Testis (tissue), 3 donors: Measurements from ENCODE around the gene PLAGL1. TPM values are rescaled to one million over a fixed set of nuclear protein-coding genes. Genes with fewer than 3 reads are reported as not detected.

Experiments
- DNase-seq: peaks from one replicate; pipeline ENCODE4 v3.0.0-alpha.2; 2019
- H3K27ac ChIP-seq, 2 donors: fragments of 200-600 bp; sonication (generic); one replicate each; pipeline ENCODE4 v1.5.1; 2019
- H3K27me3 ChIP-seq: fragments of 200-600 bp; sonication (generic); one replicate; pipeline ENCODE4 v1.5.1; 2019
- H3K36me3 ChIP-seq: fragments of 200-600 bp; sonication (generic); one replicate; pipeline ENCODE4 v1.5.1; 2017; ENCODE audit warnings: low read depth; ENCODE audit errors: missing control alignments
- H3K4me1 ChIP-seq: fragments of 200-600 bp; sonication (generic); one replicate; pipeline ENCODE4 v1.5.1; 2019
- H3K4me3 ChIP-seq, 2 donors: fragments of 200-600 bp; sonication (generic); one replicate each; pipeline ENCODE4 v1.5.1; 2017 to 2019
- H3K9me3 ChIP-seq: fragments of 200-600 bp; sonication (generic); one replicate; pipeline ENCODE4 v1.5.1; 2017
- POLR2A ChIP-seq: fragments of 450-650 bp; IDR thresholded peaks from one replicate; pipeline ENCODE4 v1.6.1; 2017; ENCODE audit warnings: antibody characterized with exemption, mild to moderate bottlenecking, moderate library complexity
- WGBS, 2 donors: methylation state at CpG; one replicate each; pipeline ENCODE4 v1.1.5; 2018; 5-methylcytosine and 5-hydroxymethylcytosine counted together
- intact Hi-C: fragments of 100-400 bp; cut with DNase I; formaldehyde crosslinking; loops from one replicate; pipeline ENCODE4 v1.15.1; 2023; ENCODE audit warnings: low total_unique reads
- polyA plus RNA-seq: library from polyadenylated mRNA; stranded (reverse); fragments of 350-450 nt; fragmentation: Illumina TruSeq; extraction: RNeasy Lipid Tissue Mini Kit (QIAGEN cat#74804); gene quantifications from one replicate; pipeline ENCODE4 v1.2.3, GENCODE V29; 2014; ENCODE audit warnings: low read depth, low replicate concordance; ENCODE audit not compliant: insufficient read depth
- total RNA-seq, 2 donors: library from RNA; depleted of rRNA; stranded (reverse); fragments of >200 nt; gene quantifications; one replicate each; pipeline ENCODE4 v1.2.3, GENCODE V29; 2016
- TF ChIP-seq, protein P1 (sequence below), 3 experiments: fragments of 450-650 bp in 2 of 3; fragments of 200-600 bp in 1 of 3; sonication (generic) in 1 of 3; IDR thresholded peaks; one replicate each; pipeline ENCODE4 v1.5.1; 2016 to 2019; ENCODE audit warnings: antibody characterized with exemption in 3 of 3, mild to moderate bottlenecking in 2 of 3, moderate library complexity in 1 of 3

The PLAGL1 gene
- total and polyA plus RNA-seq, 3 donors from 2014 or later: 16.2 to 31.3 (median 17.4) TPM

DNA sequence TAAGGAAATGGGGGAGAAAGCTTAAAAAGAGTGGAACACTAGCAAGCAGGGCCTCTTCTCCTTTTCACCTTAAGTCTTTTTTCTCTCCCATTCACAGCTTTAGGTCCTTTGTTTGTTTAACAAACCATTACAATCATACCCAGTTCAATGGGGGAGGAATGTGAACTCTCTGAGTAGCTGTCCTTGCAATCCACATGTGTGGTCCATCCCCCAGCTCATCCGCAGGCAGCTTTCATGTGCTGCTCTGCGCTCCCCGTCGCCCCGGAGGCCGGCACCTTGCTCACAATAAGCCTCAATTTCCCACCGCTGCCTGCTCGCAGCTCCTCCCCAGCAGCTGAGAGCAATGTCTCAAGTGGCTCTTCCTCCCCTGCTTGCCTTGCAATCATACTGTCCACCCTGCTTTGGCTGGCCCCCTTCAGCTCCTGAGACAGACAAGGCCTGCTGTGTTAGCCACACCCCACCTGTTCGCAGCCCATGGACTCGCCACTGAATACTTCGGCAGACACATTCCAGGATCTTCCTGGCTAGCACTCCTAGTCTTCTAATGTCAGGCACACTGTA, 49.1 kb downstream of the PLAGL1 start:
- H3K4me3 ChIP-seq: no peak overlapping the region
- H3K27me3 ChIP-seq: no peaks in the 10 kb centered on the region
- 49 to 62% methylated on average over 9 to 11 of the region's 11 CpGs for WGBS, 2 donors
- no peaks in the 10 kb centered on the region for H3K36me3 ChIP-seq
- peaks cover 8% of the 10 kb centered on the region for H3K4me1 ChIP-seq
- intact Hi-C loops: no loop called here
- H3K9me3 ChIP-seq: no peaks in the 10 kb centered on the region
- DNase-seq: no peak
- TF ChIP-seq, protein P1, sequence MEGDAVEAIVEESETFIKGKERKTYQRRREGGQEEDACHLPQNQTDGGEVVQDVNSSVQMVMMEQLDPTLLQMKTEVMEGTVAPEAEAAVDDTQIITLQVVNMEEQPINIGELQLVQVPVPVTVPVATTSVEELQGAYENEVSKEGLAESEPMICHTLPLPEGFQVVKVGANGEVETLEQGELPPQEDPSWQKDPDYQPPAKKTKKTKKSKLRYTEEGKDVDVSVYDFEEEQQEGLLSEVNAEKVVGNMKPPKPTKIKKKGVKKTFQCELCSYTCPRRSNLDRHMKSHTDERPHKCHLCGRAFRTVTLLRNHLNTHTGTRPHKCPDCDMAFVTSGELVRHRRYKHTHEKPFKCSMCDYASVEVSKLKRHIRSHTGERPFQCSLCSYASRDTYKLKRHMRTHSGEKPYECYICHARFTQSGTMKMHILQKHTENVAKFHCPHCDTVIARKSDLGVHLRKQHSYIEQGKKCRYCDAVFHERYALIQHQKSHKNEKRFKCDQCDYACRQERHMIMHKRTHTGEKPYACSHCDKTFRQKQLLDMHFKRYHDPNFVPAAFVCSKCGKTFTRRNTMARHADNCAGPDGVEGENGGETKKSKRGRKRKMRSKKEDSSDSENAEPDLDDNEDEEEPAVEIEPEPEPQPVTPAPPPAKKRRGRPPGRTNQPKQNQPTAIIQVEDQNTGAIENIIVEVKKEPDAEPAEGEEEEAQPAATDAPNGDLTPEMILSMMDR (IDR thresholded peaks at IDR 0.05): no peak
- no peak for TF ChIP-seq POLR2A
- no peak overlapping the region for H3K27ac ChIP-seq

DNA sequence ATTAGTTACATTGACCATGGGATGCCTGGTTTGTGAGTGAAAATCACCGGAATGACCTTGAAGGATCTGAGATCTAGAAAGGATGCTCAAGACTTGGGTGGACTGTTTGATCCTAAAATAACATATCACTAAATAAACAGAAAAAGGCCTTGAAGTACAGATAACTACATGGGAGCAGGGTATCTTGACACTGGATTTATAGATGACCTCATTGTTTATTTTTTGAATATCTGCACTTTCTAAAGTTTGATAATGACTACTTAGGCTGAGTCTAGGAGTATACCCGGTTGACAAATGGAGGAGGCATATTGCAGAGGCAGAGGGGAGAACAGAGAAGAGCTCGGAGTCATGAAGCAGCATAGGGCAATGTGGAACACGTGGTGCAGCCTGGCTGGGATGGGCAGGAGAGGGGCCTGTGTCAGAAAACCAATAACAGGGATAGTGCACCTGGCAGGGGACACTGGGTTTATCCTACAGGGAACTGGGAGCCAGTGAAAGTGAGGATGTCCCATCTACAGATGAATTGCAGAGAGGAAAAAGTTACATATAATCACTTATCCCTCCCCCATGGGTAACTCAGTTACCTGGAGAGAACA, 50.3 kb downstream of the PLAGL1 start:
- 61 to 73% methylated on average over 4 of the region's 4 CpGs for WGBS, 2 donors
- DNase-seq: no peak

DNA sequence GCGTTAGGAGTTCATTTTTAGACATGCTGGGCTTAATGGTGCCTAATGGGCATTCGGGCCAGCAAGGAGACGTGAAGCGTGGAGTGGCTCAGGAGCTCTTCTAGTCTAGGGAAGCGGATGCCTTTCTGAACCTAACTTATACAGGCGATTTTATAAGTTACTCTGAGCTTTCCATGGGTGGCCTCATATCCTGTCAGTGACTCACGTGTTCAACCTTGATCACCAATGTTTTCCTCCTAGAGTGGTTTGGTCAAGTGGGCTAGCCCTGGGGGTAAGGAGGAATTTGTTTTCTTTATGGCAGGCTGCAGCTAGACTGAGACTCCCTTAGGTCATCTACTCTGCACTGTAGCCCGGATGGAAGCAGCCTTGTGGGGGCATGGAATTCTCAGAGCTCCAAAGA, 52.1 kb downstream of the PLAGL1 start:
- no peak overlapping the region for H3K27ac ChIP-seq
- 94 to 97% methylated on average over 8 of the region's 8 CpGs for WGBS, 2 donors
- no peaks in the 10 kb centered on the region for H3K9me3 ChIP-seq

More for the DNA sequence above, 50.3 kb downstream of the PLAGL1 start:
- Histone ChIP-seq H3K4me3 (no peak overlapping the region), H3K27ac (no peak overlapping the region), H3K36me3 (no peaks in the 10 kb centered on the region), H3K4me1 (peaks cover 8% of the 10 kb centered on the region), H3K27me3 (no peaks in the 10 kb centered on the region), H3K9me3 (no peaks in the 10 kb centered on the region)
- intact Hi-C loops: no loop called here
- TF ChIP-seq, protein P1 (IDR thresholded peaks at IDR 0.05): no peak
- TF ChIP-seq POLR2A: no peak

DNA sequence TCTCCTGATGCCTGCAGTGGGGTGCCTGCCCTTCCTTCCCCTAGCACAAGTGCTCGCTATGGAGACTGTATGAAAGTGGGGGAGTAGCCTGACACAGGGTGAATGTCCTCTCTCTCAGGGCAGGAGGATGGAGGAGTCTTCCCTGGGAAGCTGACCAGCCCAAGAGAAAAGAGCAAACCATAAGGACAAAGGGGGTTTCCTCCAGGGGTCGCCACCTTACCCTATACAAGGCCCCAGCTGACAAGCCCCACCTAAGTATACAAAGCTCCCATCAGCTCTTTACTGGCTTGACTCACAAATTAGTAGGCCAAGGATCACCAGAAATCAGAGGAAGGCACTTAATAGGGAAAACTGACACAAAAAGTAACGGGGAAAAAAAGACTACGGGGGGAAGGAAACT, 54.1 kb downstream of the PLAGL1 start:
- TF ChIP-seq, protein P1 (IDR thresholded peaks at IDR 0.05): no peak
- no peak for TF ChIP-seq POLR2A

More for the DNA sequence above, 52.1 kb downstream of the PLAGL1 start:
- H3K4me1 ChIP-seq: peaks cover 3% of the 10 kb centered on the region
- no peaks in the 10 kb centered on the region for H3K27me3 ChIP-seq
- no peak overlapping the region for H3K4me3 ChIP-seq
- intact Hi-C loops: no loop called here
- no peaks in the 10 kb centered on the region for H3K36me3 ChIP-seq
- DNase-seq: no peak
- TF ChIP-seq, protein P1 (IDR thresholded peaks at IDR 0.05): no peak
- no peak for TF ChIP-seq POLR2A

More for the DNA sequence above, 54.1 kb downstream of the PLAGL1 start:
- Histone ChIP-seq H3K9me3 (no peaks in the 10 kb centered on the region), H3K36me3 (no peaks in the 10 kb centered on the region), H3K4me1 (peaks cover under 1% of the 10 kb centered on the region), H3K27ac (no peak overlapping the region), H3K27me3 (no peaks in the 10 kb centered on the region), H3K4me3 (no peak overlapping the region)
- intact Hi-C loops: no loop called here
- DNase-seq: no peak
- 76 to 93% methylated on average over 4 of the region's 4 CpGs for WGBS, 2 donors
